PFSK-1 (cell line): ENCODE measurements around the gene TNRC6C.

Experiments
- FOXP2 ChIP-seq: optimal IDR thresholded peaks from 2 replicates; pipeline ENCODE3; 2011; ENCODE audit warnings: borderline replicate concordance, control low read depth, inconsistent platforms; ENCODE audit not compliant: insufficient read depth; ENCODE audit errors: extremely low read length, extremely low read depth
- POLR2AphosphoS5 ChIP-seq: IDR thresholded peaks from 2 replicates; pipeline ENCODE4 v1.6.1; 2012; ENCODE audit warnings: low read depth, mild to moderate bottlenecking, control low read depth, low read length, moderate library complexity
- REST ChIP-seq, 2 experiments: IDR thresholded peaks; 2 replicates each; pipeline versions ENCODE4 v1.6.1 to v1.8.0; 2011 to 2012; ENCODE audit warnings: low read depth in 2 of 2, low read length in 2 of 2, control low read depth in 1 of 2, inconsistent platforms in 1 of 2, mild to moderate bottlenecking in 1 of 2, moderate library complexity in 1 of 2; ENCODE audit not compliant: insufficient read depth in 1 of 2
- SIN3A ChIP-seq: IDR thresholded peaks from 2 replicates; pipeline ENCODE4 v1.6.1; 2012; ENCODE audit warnings: mild to moderate bottlenecking, low read length, moderate library complexity, borderline replicate concordance; ENCODE audit not compliant: insufficient read depth
- TAF1 ChIP-seq: IDR thresholded peaks from 2 replicates; pipeline ENCODE4 v1.6.1; 2012; ENCODE audit warnings: low read length, control low read depth, borderline replicate concordance; ENCODE audit not compliant: insufficient read depth

Gene TNRC6C

DNA sequence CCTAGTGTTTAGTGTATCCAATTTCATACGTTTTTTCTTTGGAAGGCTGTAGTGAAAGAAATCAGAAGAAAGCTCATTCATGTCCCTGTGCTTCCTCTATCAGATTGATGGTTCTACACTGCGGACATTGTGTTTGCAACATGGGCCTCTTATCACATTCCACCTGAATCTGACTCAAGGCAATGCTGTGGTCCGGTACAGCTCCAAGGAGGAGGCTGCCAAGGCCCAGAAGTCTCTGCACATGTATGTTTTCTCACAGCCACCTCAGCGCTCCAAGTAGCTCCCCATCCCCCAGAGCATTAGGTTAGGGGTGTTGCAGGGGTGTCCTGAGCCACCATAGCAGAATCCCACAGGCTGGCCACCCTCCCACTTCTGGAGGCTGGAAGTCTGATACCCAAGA lies 144.8 kb downstream of the TNRC6C start:
- TF ChIP-seq FOXP2 (no peak), REST (IDR thresholded peaks at IDR 0.05; ENCODE audit: insufficient read depth in 1 of 2, low read depth in 2 of 2, low read length in 2 of 2) (no peak), TAF1 (no peak), POLR2AphosphoS5 (no peak), SIN3A (no peak)

DNA sequence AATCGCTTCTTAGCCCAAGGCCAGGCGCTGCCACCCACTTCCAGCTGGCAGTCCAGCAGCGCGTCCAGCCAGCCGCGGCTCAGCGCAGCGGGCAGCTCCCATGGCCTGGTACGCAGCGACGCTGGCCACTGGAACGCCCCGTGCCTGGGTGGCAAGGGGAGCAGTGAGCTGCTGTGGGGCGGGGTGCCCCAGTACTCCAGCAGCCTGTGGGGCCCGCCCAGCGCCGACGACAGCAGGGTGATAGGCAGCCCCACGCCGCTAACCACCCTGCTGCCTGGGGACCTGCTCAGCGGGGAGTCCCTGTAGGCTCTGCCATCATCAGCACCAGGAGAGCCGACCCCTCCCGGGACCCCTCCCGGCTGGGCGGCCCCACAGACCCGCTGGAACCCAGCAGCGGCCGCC lies 146.0 kb downstream of the TNRC6C start:
- TF ChIP-seq REST (IDR thresholded peaks at IDR 0.05; ENCODE audit: insufficient read depth in 1 of 2, low read depth in 2 of 2, low read length in 2 of 2) (no peak), FOXP2 (no peak), POLR2AphosphoS5 (no peak), TAF1 (no peak), SIN3A (no peak)

GRCh38 chr17:78105101-78105500 lies 146.6 kb downstream of the TNRC6C start:
- TF ChIP-seq TAF1 (no peak), POLR2AphosphoS5 (no peak), REST (IDR thresholded peaks at IDR 0.05; ENCODE audit: insufficient read depth in 1 of 2, low read depth in 2 of 2, low read length in 2 of 2) (no peak), FOXP2 (no peak), SIN3A (no peak)

GRCh38 chr17:78105551-78105950 lies 147.0 kb downstream of the TNRC6C start:
- TF ChIP-seq POLR2AphosphoS5 (no peak), SIN3A (no peak), TAF1 (no peak), FOXP2 (no peak), REST (IDR thresholded peaks at IDR 0.05; ENCODE audit: insufficient read depth in 1 of 2, low read depth in 2 of 2, low read length in 2 of 2) (no peak)

GRCh38 chr17:78106211-78106610 lies 147.7 kb downstream of the TNRC6C start:
- no peak for TF ChIP-seq FOXP2
- TF ChIP-seq SIN3A: no peak
- TF ChIP-seq REST (IDR thresholded peaks at IDR 0.05; ENCODE audit: insufficient read depth in 1 of 2, low read depth in 2 of 2, low read length in 2 of 2): no peak
- TF ChIP-seq TAF1: no peak
- TF ChIP-seq POLR2AphosphoS5: no peak
